Pulmonary artery endothelial cell (primary cell): Measurements from ENCODE around the gene MRPL54. TPM values are rescaled to one million over a fixed set of nuclear protein-coding genes. Genes with fewer than 3 reads are reported as not detected.
"Not testable (repeated sequence)": the region's sequence is repeated elsewhere in the genome, so short reads cannot be mapped to it uniquely, and the experiment has no call there.

ENCODE experiments used
- DNase-seq: peaks from one replicate; pipeline ENCODE4 v3.0.0-alpha.2; 2011; ENCODE audit warnings: low read depth, low spot score
- total RNA-seq: library from RNA; depleted of rRNA; stranded (reverse); fragments of >200 nt; gene quantifications from 2 replicates; pipeline ENCODE4 v1.2.3, GENCODE V29; 2014

The MRPL54 gene
- total RNA-seq, 1 donor from 2014 or later, result 49.6 TPM

GRCh38 chr19:3740431-3740830, 22.1 kb upstream of the MRPL54 start:
- DNase-seq, result no peak

- DNase-seq, result no peak
Observed at GRCh38 chr19:3743486-3743885, 19.0 kb upstream of the MRPL54 start.

GRCh38 chr19:3745363-3746045, 17.0 kb upstream of the MRPL54 start:
- no peak for DNase-seq

GRCh38 chr19:3746371-3747056, 16.0 kb upstream of the MRPL54 start:
- DNase-seq, result no peak

- no peak for DNase-seq
Observed at GRCh38 chr19:3748965-3749364, 13.5 kb upstream of the MRPL54 start.

- DNase-seq, result no peak
Observed at GRCh38 chr19:3750211-3750610, 12.3 kb upstream of the MRPL54 start.

- DNase-seq, result no peak
Observed at GRCh38 chr19:3751236-3751635, 11.2 kb upstream of the MRPL54 start.

GRCh38 chr19:3752492-3752891, 10.0 kb upstream of the MRPL54 start:
- no peak for DNase-seq

- DNase-seq, result no peak
Observed at GRCh38 chr19:3753631-3754410, 8.7 kb upstream of the MRPL54 start.

GRCh38 chr19:3757705-3758104, 4.8 kb upstream of the MRPL54 start:
- DNase-seq, result not testable (repeated sequence)

GRCh38 chr19:3758297-3758696, 4.2 kb upstream of the MRPL54 start:
- DNase-seq, result not testable (repeated sequence)

GRCh38 chr19:3759482-3760254, 2.8 kb upstream of the MRPL54 start:
- DNase-seq, result no peak

- no peak for DNase-seq
Observed at GRCh38 chr19:3760871-3761361, 1.6 kb upstream of the MRPL54 start.

- peak; percentile 36 for DNase-seq
Observed at GRCh38 chr19:3761382-3762129, 926 bp upstream of the MRPL54 start, which contains the start of gene APBA3. Gene APBA3, minus strand, starts transcription at chr19:3761692. Its CDS starts 1,428 bp downstream, at chr19:3760264.

GRCh38 chr19:3762130-3762473, 380 bp upstream of the MRPL54 start:
- DNase-seq, result no peak

- no peak for DNase-seq
Observed at GRCh38 chr19:3765121-3765520, 2.6 kb downstream of the MRPL54 start.

GRCh38 chr19:3765757-3766156, 3.3 kb downstream of the MRPL54 start:
- DNase-seq, result not testable (repeated sequence)

GRCh38 chr19:3766520-3766919, 4.0 kb downstream of the MRPL54 start:
- DNase-seq, result no peak

- DNase-seq, result no peak
Observed at GRCh38 chr19:3767050-3767449, 4.6 kb downstream of the MRPL54 start.

GRCh38 chr19:3768015-3768747, 5.7 kb downstream of the MRPL54 start:
- no peak for DNase-seq
